Measurements from ENCODE around the gene SORCS3. TPM values are rescaled to one million over a fixed set of nuclear protein-coding genes. Genes with fewer than 3 reads are reported as not detected.

SORCS3 gene
- total RNA-seq, 1 donor from 2014 or later, result 0.26 TPM

- H3K27me3 Mint-ChIP-seq (ENCODE audit: insufficient read depth, low read depth), result no peaks in the 10 kb centered on the region
- H3K9me3 Mint-ChIP-seq, result no peaks in the 10 kb centered on the region
- no peaks in the 10 kb centered on the region for H4K20me1 ChIP-seq (ENCODE audit: low read depth)
These were observed 165.7 kb downstream of the SORCS3 start for GRCh38 chr10:104806801-104807200.

GRCh38 chr10:104807581-104808310 is 166.7 kb downstream of the SORCS3 start:
- no peaks in the 10 kb centered on the region for H3K9me3 Mint-ChIP-seq
- Histone ChIP-seq H4K20me1 (ENCODE audit: low read depth) (no peaks in the 10 kb centered on the region), H3K9ac (no peak overlapping the region), H3F3A (ENCODE audit: low read depth) (no peaks in the 10 kb centered on the region), H3K27me3 (no peaks in the 10 kb centered on the region), H3K9me3 (ENCODE audit: low read depth) (no peaks in the 10 kb centered on the region), H3K79me2 (ENCODE audit: low read depth) (no peaks in the 10 kb centered on the region), H3K4me1 (no peaks in the 10 kb centered on the region), H3K4me3 (no peak overlapping the region), H2AFZ (replicated peaks) (no peak overlapping the region), H3K36me3 (no peaks in the 10 kb centered on the region), H3K27ac (no peak overlapping the region), H3K4me2 (no peak overlapping the region)
- H3K36me3 Mint-ChIP-seq, result no peaks in the 10 kb centered on the region
- no peak overlapping the region for H3K27ac Mint-ChIP-seq
- H3K4me3 Mint-ChIP-seq, result no peak overlapping the region
- H3K27me3 Mint-ChIP-seq (ENCODE audit: insufficient read depth, low read depth), result no peaks in the 10 kb centered on the region
- TF ChIP-seq EZH2 (IDR thresholded peaks at IDR 0.05) (no peak), EZH2phosphoT487 (IDR thresholded peaks at IDR 0.05) (no peak), CTCF (IDR thresholded peaks at IDR 0.05) (no peak)
- no peaks in the 10 kb centered on the region for H3K4me1 Mint-ChIP-seq
- no peak for DNase-seq (ENCODE audit: low spot score)

More at GRCh38 chr10:104806801-104807200, 165.7 kb downstream of the SORCS3 start:
- Histone ChIP-seq H2AFZ (replicated peaks) (no peak overlapping the region), H3K4me2 (no peak overlapping the region), H3K27ac (no peak overlapping the region), H3K27me3 (no peaks in the 10 kb centered on the region), H3K4me3 (no peak overlapping the region), H3K9me3 (ENCODE audit: low read depth) (no peaks in the 10 kb centered on the region), H3K4me1 (no peaks in the 10 kb centered on the region), H3K9ac (no peak overlapping the region), H3F3A (ENCODE audit: low read depth) (no peaks in the 10 kb centered on the region), H3K79me2 (ENCODE audit: low read depth) (no peaks in the 10 kb centered on the region), H3K36me3 (no peaks in the 10 kb centered on the region)
- H3K4me1 Mint-ChIP-seq, result no peaks in the 10 kb centered on the region
- no peak overlapping the region for H3K4me3 Mint-ChIP-seq
- DNase-seq (ENCODE audit: low spot score), result no peak
- TF ChIP-seq EZH2 (IDR thresholded peaks at IDR 0.05) (no peak), CTCF (IDR thresholded peaks at IDR 0.05) (no peak), EZH2phosphoT487 (IDR thresholded peaks at IDR 0.05) (no peak)
- no peaks in the 10 kb centered on the region for H3K36me3 Mint-ChIP-seq
- H3K27ac Mint-ChIP-seq, result no peak overlapping the region

DNA sequence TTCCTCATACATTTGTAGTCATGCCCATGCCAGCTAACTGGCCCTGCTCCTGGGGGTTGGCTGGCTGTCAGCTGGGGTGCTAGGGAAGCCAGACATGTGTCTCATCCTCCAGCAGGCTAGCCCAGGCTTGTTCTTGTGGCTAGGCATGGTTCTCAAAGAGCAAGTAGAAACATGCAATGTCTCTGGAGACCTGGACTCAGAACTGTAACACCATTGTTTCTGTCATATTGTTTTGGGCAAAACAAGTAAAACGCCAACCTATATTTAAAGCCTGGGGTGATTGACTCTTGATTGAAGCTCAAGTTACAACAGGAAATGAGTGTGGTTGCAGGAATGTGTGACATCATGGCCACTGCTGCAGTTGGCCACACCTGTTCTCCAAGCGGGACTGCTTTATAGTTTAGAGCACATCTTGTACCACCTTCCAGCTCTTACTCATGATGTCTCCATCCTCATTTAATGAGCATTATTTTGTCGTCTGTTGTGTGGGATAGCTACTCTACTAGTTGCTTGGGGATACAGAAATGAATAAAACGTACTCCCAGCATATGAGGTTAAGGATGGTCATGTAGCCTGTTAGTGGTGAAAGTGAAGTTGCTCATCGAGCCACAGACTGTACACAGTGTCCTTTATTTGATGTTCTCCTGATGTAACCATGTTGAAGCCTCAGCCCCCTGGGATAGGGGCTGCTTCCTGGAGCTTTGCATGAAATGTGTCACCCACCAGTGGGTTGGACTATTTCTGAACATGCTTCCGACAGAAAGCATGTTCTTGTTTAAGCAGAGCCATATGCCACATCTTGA is 168.4 kb downstream of the SORCS3 start:
- Histone ChIP-seq H3K4me3 (no peak overlapping the region), H2AFZ (replicated peaks) (no peak overlapping the region), H3K27me3 (no peaks in the 10 kb centered on the region), H3K79me2 (ENCODE audit: low read depth) (no peaks in the 10 kb centered on the region), H3K4me2 (no peak overlapping the region), H3K36me3 (no peaks in the 10 kb centered on the region), H3F3A (ENCODE audit: low read depth) (no peaks in the 10 kb centered on the region), H4K20me1 (ENCODE audit: low read depth) (no peaks in the 10 kb centered on the region), H3K9ac (no peak overlapping the region), H3K27ac (no peak overlapping the region), H3K4me1 (no peaks in the 10 kb centered on the region), H3K9me3 (ENCODE audit: low read depth) (no peaks in the 10 kb centered on the region)
- TF ChIP-seq EZH2phosphoT487 (IDR thresholded peaks at IDR 0.05), result no peak
- TF ChIP-seq EZH2 (IDR thresholded peaks at IDR 0.05), result no peak
- TF ChIP-seq CTCF (IDR thresholded peaks at IDR 0.05), result no peak
- H3K36me3 Mint-ChIP-seq, result no peaks in the 10 kb centered on the region
- no peak for DNase-seq (ENCODE audit: low spot score)
- no peaks in the 10 kb centered on the region for H3K9me3 Mint-ChIP-seq
- H3K4me3 Mint-ChIP-seq, result no peak overlapping the region
- no peak overlapping the region for H3K27ac Mint-ChIP-seq
- no peaks in the 10 kb centered on the region for H3K27me3 Mint-ChIP-seq (ENCODE audit: insufficient read depth, low read depth)
- H3K4me1 Mint-ChIP-seq, result no peaks in the 10 kb centered on the region

Measured in neural progenitor cell (in vitro differentiated cells).